Measurements from ENCODE around the gene ATXN2.
"Not testable (repeated sequence)": the region's sequence is repeated elsewhere in the genome, so short reads cannot be mapped to it uniquely, and the experiment has no call there.

Gene ATXN2

GRCh38 chr12:111560844-111561243, 38.3 kb downstream of the ATXN2 start:
- H3K36me3 ChIP-seq (ENCODE audit: insufficient read depth, low read length); H3K4me2 ChIP-seq (ENCODE audit: low read length); H3K27me3 ChIP-seq (ENCODE audit: control insufficient read depth, insufficient read depth, low read length); H3K9ac ChIP-seq (ENCODE audit: low read depth, low read length); H3K9me3 ChIP-seq (replicated peaks; ENCODE audit: low read length); H3K4me3 ChIP-seq (ENCODE audit: low read length): not testable (repeated sequence)
- H3K4me1 ChIP-seq (ENCODE audit: control insufficient read depth, insufficient read depth, low read length): peaks cover 28% of the 10 kb centered on the region

- H3K9me3 ChIP-seq (replicated peaks; ENCODE audit: low read length): no peaks in the 10 kb centered on the region
- no peak overlapping the region for H3K4me3 ChIP-seq (ENCODE audit: low read length)
- H3K9ac ChIP-seq (ENCODE audit: low read depth, low read length): no peak overlapping the region
- no peaks in the 10 kb centered on the region for H3K27me3 ChIP-seq (ENCODE audit: control insufficient read depth, insufficient read depth, low read length)
- H3K36me3 ChIP-seq (ENCODE audit: insufficient read depth, low read length): no peaks in the 10 kb centered on the region
- H3K4me1 ChIP-seq (ENCODE audit: control insufficient read depth, insufficient read depth, low read length): peaks cover 35% of the 10 kb centered on the region
- peak overlapping the region; percentile 68 for H3K4me2 ChIP-seq (ENCODE audit: low read length)
Observed at GRCh38 chr12:111558107-111558376, 41.1 kb downstream of the ATXN2 start.

- Histone ChIP-seq H3K4me1 (ENCODE audit: control insufficient read depth, insufficient read depth, low read length) (peaks cover 37% of the 10 kb centered on the region), H3K9me3 (replicated peaks; ENCODE audit: low read length) (no peaks in the 10 kb centered on the region), H3K27me3 (ENCODE audit: control insufficient read depth, insufficient read depth, low read length) (no peaks in the 10 kb centered on the region), H3K4me2 (ENCODE audit: low read length) (peak overlapping the region; percentile 68), H3K9ac (ENCODE audit: low read depth, low read length) (peak overlapping the region; percentile 54), H3K4me3 (ENCODE audit: low read length) (peak overlapping the region; percentile 37), H3K36me3 (ENCODE audit: insufficient read depth, low read length) (no peaks in the 10 kb centered on the region)
Observed at GRCh38 chr12:111557271-111558106, 41.6 kb downstream of the ATXN2 start.

GRCh38 chr12:111556676-111557075, 42.4 kb downstream of the ATXN2 start:
- Histone ChIP-seq H3K27me3 (ENCODE audit: control insufficient read depth, insufficient read depth, low read length) (no peaks in the 10 kb centered on the region), H3K4me3 (ENCODE audit: low read length) (no peak overlapping the region), H3K4me1 (ENCODE audit: control insufficient read depth, insufficient read depth, low read length) (peaks cover 38% of the 10 kb centered on the region), H3K4me2 (ENCODE audit: low read length) (peak overlapping the region; percentile 68), H3K9ac (ENCODE audit: low read depth, low read length) (peak overlapping the region; percentile 54), H3K9me3 (replicated peaks; ENCODE audit: low read length) (no peaks in the 10 kb centered on the region), H3K36me3 (ENCODE audit: insufficient read depth, low read length) (no peaks in the 10 kb centered on the region)

GRCh38 chr12:111555313-111555712, 43.8 kb downstream of the ATXN2 start:
- not testable (repeated sequence) for H3K4me2 ChIP-seq (ENCODE audit: low read length); H3K9ac ChIP-seq (ENCODE audit: low read depth, low read length); H3K27me3 ChIP-seq (ENCODE audit: control insufficient read depth, insufficient read depth, low read length); H3K36me3 ChIP-seq (ENCODE audit: insufficient read depth, low read length); H3K4me3 ChIP-seq (ENCODE audit: low read length); H3K9me3 ChIP-seq (replicated peaks; ENCODE audit: low read length)
- H3K4me1 ChIP-seq (ENCODE audit: control insufficient read depth, insufficient read depth, low read length): peaks cover 38% of the 10 kb centered on the region

DNA sequence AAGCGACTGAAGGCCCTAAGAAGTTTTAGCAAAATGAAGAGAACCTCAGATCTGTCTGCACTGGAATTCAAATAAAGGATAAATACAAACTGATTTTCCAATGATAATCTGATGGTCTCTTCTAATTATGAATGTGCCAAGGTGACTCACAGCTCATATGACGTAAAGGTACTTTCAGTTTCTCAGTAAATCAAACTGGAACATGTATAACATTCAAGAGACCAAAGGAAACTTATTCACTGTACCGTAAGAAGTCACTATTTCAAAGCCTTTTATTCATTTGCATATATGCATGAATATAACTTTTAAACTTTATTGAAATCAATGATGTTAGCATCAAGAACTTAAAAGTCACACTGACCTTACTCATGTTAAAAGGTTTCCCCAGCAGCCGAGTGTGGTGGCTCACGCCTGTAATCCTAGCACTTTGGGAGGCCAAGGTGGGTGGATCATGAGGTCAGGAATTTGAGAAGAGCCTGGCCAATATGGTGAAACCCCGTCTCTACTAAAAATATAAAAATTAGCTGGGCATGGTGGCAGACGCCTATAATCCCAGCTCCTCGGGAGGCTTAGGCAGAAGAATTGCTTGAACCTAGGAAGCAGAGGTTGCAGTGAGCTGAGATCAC, 52.2 kb downstream of the ATXN2 start:
- H3K4me3 ChIP-seq (ENCODE audit: low read length): no peak overlapping the region
- no peaks in the 10 kb centered on the region for H3K9me3 ChIP-seq (replicated peaks; ENCODE audit: low read length)
- no peak overlapping the region for H3K4me2 ChIP-seq (ENCODE audit: low read length)
- peaks cover 59% of the 10 kb centered on the region for H3K36me3 ChIP-seq (ENCODE audit: insufficient read depth, low read length)
- no peaks in the 10 kb centered on the region for H3K4me1 ChIP-seq (ENCODE audit: control insufficient read depth, insufficient read depth, low read length)
- no peak overlapping the region for H3K9ac ChIP-seq (ENCODE audit: low read depth, low read length)
- H3K27me3 ChIP-seq (ENCODE audit: control insufficient read depth, insufficient read depth, low read length): no peaks in the 10 kb centered on the region

GRCh38 chr12:111546171-111546570, 52.9 kb downstream of the ATXN2 start:
- Histone ChIP-seq H3K9ac (ENCODE audit: low read depth, low read length) (no peak overlapping the region), H3K4me1 (ENCODE audit: control insufficient read depth, insufficient read depth, low read length) (no peaks in the 10 kb centered on the region), H3K4me3 (ENCODE audit: low read length) (no peak overlapping the region), H3K27me3 (ENCODE audit: control insufficient read depth, insufficient read depth, low read length) (no peaks in the 10 kb centered on the region), H3K4me2 (ENCODE audit: low read length) (no peak overlapping the region), H3K36me3 (ENCODE audit: insufficient read depth, low read length) (peaks cover 58% of the 10 kb centered on the region), H3K9me3 (replicated peaks; ENCODE audit: low read length) (no peaks in the 10 kb centered on the region)

DNA sequence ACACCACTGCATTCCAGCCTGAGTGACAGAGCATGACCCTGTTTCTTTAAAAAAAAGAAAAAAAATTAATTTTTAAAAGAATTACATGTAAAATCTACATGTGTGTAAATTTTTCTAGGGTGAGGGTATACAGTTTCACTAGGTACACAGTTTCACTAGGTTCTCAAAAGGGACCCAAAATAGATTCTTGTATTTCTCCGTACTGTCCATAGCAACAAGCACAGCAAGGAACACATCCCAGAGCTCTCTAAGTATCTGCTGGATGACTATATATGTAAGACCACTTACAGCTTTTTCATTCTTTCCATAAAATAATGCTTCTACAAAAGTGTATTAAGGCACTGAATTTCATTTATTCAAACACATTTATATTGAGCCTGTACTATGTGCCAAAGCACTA, 55.1 kb downstream of the ATXN2 start:
- Histone ChIP-seq H3K9ac (ENCODE audit: low read depth, low read length) (no peak overlapping the region), H3K9me3 (replicated peaks; ENCODE audit: low read length) (no peaks in the 10 kb centered on the region), H3K4me1 (ENCODE audit: control insufficient read depth, insufficient read depth, low read length) (no peaks in the 10 kb centered on the region), H3K4me2 (ENCODE audit: low read length) (no peak overlapping the region), H3K4me3 (ENCODE audit: low read length) (no peak overlapping the region), H3K27me3 (ENCODE audit: control insufficient read depth, insufficient read depth, low read length) (no peaks in the 10 kb centered on the region), H3K36me3 (ENCODE audit: insufficient read depth, low read length) (peaks cover 55% of the 10 kb centered on the region)

DNA sequence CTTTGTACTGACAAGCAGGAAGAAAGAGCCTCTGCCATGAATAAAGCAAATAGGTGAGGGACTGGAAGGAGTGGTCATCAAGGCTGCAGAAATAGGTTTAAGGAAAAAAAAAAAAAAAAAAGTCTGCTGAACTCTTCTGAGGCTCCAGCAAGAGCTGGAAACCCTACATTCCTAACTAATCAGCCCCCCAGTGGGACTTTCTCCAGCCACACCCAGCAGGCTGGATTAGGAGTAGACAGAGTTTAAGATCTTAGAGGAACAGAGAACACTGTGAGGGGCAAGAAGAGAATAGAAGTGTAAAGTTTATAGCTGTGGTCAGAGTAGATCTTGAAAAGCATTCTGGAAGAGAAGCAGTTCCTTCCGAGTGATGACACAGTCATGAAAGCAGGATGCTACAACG, 66.4 kb downstream of the ATXN2 start:
- H3K27me3 ChIP-seq (ENCODE audit: control insufficient read depth, insufficient read depth, low read length): no peaks in the 10 kb centered on the region
- no peak overlapping the region for H3K9ac ChIP-seq (ENCODE audit: low read depth, low read length)
- no peaks in the 10 kb centered on the region for H3K9me3 ChIP-seq (replicated peaks; ENCODE audit: low read length)
- H3K36me3 ChIP-seq (ENCODE audit: insufficient read depth, low read length): peaks cover 40% of the 10 kb centered on the region
- H3K4me3 ChIP-seq (ENCODE audit: low read length): no peak overlapping the region
- H3K4me2 ChIP-seq (ENCODE audit: low read length): no peak overlapping the region
- no peaks in the 10 kb centered on the region for H3K4me1 ChIP-seq (ENCODE audit: control insufficient read depth, insufficient read depth, low read length)

DNA sequence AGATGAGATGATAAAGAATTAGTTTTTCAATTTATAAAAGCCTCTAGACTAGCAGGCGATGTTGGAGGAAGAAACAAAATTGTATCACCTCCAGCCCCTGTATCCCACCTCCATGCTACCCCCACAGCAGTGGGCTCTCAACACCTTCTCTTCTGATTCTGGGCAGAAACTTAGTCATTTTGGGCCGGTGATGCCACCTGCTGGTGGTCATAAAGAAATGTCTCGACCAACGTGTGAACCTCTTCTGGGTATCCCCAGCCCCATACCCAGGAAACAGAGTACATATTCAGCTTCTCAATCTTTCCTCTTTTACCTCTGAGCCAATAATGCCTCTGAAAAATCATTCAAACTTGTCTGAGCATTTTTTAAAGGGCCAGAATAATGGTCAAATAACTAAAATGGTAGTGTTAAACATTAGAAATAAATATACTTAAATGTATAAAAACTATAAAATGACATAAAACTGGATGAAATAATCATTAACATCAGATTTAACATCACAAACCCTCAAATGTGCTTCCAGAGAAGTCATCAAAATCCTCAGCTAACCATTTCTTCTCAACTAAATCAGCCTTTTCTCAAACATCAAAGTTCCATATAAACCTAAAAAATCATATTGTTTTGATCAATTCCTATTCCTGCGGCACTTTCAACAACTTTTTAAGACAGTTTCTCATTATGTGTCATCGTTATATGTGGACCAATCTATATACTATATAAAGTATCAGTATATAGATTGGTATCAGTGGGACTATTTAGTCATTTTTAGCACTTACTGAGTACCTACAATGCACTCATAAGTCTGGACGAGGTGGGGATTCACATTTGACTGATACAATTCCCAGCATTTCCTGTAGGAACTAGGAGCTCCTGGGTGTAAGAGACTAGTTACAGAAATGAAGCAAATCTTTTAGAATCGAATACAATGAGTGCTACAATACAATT, 69.4 kb downstream of the ATXN2 start:
- H3K9ac ChIP-seq (ENCODE audit: low read depth, low read length): no peak overlapping the region
- H3K36me3 ChIP-seq (ENCODE audit: insufficient read depth, low read length): peaks cover 45% of the 10 kb centered on the region
- no peaks in the 10 kb centered on the region for H3K4me1 ChIP-seq (ENCODE audit: control insufficient read depth, insufficient read depth, low read length)
- H3K9me3 ChIP-seq (replicated peaks; ENCODE audit: low read length): no peaks in the 10 kb centered on the region
- no peak overlapping the region for H3K4me3 ChIP-seq (ENCODE audit: low read length)
- no peaks in the 10 kb centered on the region for H3K27me3 ChIP-seq (ENCODE audit: control insufficient read depth, insufficient read depth, low read length)
- no peak overlapping the region for H3K4me2 ChIP-seq (ENCODE audit: low read length)

DNA sequence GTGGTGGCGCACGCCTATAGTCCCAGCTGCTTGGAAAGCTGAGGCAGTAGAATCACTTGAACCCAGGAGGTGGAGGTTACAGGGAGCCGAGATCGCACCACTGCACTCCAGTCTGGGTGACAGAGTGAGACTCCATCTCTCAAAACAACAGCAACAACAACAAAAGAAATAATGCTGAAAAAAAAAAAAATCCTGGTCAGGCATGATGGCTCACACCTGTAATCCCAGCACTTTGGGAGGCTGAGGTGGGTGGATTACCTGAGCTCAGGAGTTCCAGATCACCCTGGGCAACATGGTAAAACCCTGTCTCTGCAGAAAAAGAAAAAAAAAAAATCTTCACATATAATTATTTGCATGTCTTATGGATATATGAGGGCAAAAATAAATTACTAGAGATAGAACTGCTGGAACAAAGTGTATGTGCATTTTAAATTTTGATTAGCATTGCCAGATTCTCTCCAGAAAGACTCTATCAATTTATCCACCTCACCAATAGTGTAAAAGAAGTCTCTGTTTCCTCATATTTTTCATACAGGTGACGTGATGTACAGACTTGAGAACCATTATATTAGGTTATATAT, 75.4 kb downstream of the ATXN2 start:
- Histone ChIP-seq H3K4me3 (ENCODE audit: low read length) (no peak overlapping the region), H3K9me3 (replicated peaks; ENCODE audit: low read length) (no peaks in the 10 kb centered on the region), H3K27me3 (ENCODE audit: control insufficient read depth, insufficient read depth, low read length) (no peaks in the 10 kb centered on the region), H3K4me2 (ENCODE audit: low read length) (no peak overlapping the region), H3K4me1 (ENCODE audit: control insufficient read depth, insufficient read depth, low read length) (no peaks in the 10 kb centered on the region), H3K9ac (ENCODE audit: low read depth, low read length) (no peak overlapping the region), H3K36me3 (ENCODE audit: insufficient read depth, low read length) (peaks cover 66% of the 10 kb centered on the region)

Data from skeletal muscle satellite cell (primary cell).